ENCODE measurements around the gene ADAMTS12.

- TF ChIP-seq CHD1 (IDR thresholded peaks at IDR 0.05; ENCODE audit: low read depth, low read length) (no peak), TARDBP (IDR thresholded peaks at IDR 0.05; ENCODE audit: borderline replicate concordance) (no peak), STAT3 (IDR thresholded peaks at IDR 0.05; ENCODE audit: low read depth, low read length) (no peak), ESRRA (IDR thresholded peaks at IDR 0.05; ENCODE audit: low read length) (no peak), EZH2 (IDR thresholded peaks at IDR 0.05; ENCODE audit: borderline replicate concordance, control insufficient read depth, low read depth, low read length) (no peak), POLR2AphosphoS2 (IDR thresholded peaks at IDR 0.05; ENCODE audit: low read depth, low read length) (no peak), ZNF622 (IDR thresholded peaks at IDR 0.05) (no peak), ZNF274 (IDR thresholded peaks at IDR 0.05; ENCODE audit: insufficient read depth, insufficient read length) (no peak), KDM1A (IDR thresholded peaks at IDR 0.05; ENCODE audit: borderline replicate concordance) (no peak), PRDM15 (CRISPR knock-in tag; IDR thresholded peaks at IDR 0.05) (no peak), ZBTB4 (CRISPR knock-in tag; IDR thresholded peaks at IDR 0.05) (no peak)
- TF ChIP-seq, protein P1, sequence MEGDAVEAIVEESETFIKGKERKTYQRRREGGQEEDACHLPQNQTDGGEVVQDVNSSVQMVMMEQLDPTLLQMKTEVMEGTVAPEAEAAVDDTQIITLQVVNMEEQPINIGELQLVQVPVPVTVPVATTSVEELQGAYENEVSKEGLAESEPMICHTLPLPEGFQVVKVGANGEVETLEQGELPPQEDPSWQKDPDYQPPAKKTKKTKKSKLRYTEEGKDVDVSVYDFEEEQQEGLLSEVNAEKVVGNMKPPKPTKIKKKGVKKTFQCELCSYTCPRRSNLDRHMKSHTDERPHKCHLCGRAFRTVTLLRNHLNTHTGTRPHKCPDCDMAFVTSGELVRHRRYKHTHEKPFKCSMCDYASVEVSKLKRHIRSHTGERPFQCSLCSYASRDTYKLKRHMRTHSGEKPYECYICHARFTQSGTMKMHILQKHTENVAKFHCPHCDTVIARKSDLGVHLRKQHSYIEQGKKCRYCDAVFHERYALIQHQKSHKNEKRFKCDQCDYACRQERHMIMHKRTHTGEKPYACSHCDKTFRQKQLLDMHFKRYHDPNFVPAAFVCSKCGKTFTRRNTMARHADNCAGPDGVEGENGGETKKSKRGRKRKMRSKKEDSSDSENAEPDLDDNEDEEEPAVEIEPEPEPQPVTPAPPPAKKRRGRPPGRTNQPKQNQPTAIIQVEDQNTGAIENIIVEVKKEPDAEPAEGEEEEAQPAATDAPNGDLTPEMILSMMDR (IDR thresholded peaks at IDR 0.05 in 2 of 3, conservative IDR thresholded peaks at IDR 0.05 in 1 of 3; ENCODE audit: control insufficient read depth in 2 of 3, extremely low read depth in 1 of 3, insufficient read depth in 1 of 3, low read depth in 3 of 3, low read length in 3 of 3): no peak
- TF ChIP-seq, protein P2, sequence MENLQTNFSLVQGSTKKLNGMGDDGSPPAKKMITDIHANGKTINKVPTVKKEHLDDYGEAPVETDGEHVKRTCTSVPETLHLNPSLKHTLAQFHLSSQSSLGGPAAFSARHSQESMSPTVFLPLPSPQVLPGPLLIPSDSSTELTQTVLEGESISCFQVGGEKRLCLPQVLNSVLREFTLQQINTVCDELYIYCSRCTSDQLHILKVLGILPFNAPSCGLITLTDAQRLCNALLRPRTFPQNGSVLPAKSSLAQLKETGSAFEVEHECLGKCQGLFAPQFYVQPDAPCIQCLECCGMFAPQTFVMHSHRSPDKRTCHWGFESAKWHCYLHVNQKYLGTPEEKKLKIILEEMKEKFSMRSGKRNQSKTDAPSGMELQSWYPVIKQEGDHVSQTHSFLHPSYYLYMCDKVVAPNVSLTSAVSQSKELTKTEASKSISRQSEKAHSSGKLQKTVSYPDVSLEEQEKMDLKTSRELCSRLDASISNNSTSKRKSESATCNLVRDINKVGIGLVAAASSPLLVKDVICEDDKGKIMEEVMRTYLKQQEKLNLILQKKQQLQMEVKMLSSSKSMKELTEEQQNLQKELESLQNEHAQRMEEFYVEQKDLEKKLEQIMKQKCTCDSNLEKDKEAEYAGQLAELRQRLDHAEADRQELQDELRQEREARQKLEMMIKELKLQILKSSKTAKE (IDR thresholded peaks at IDR 0.05; ENCODE audit: low read depth, poor library complexity, severe bottlenecking): no peak
Measured at GRCh38 chr5:33711094-33711679, 180.6 kb downstream of the ADAMTS12 start.
